ENCODE measurements around the gene CCBE1. TPM values are rescaled to one million over a fixed set of nuclear protein-coding genes. Genes with fewer than 3 reads are reported as not detected.
A peak's percentile ranks its signal among the peaks of the same experiment; 100 is the strongest.

The CCBE1 gene
- total and polyA plus RNA-seq, 2 donors (not counting 1 experiment from before 2014, with no cell fraction given) = 122 TPM

GRCh38 chr18:59633317-59633716, 63.9 kb downstream of the CCBE1 start:
- Histone ChIP-seq H3K9me3 (ENCODE audit: control insufficient read depth, insufficient read depth, low read depth, low read length) (no peaks in the 10 kb centered on the region), H3K9ac (ENCODE audit: insufficient read depth, low read length) (no peak overlapping the region), H3K27me3 (ENCODE audit: control insufficient read depth, insufficient read depth, low read length) (no peaks in the 10 kb centered on the region), H3K27ac (ENCODE audit: insufficient read depth, low read length) (no peak overlapping the region), H4K20me1 (ENCODE audit: control insufficient read depth, extremely low read depth, insufficient read depth, low read length) (no peaks in the 10 kb centered on the region), H3K4me2 (ENCODE audit: extremely low read depth, insufficient read depth, low read length) (no peak overlapping the region), H3K79me2 (ENCODE audit: control insufficient read depth, insufficient read depth, low read length) (peaks cover 93% of the 10 kb centered on the region), H3K4me3 (replicated peaks in 1 of 4; ENCODE audit: control extremely low read depth in 1 of 4, insufficient read depth in 1 of 4, low read depth in 3 of 4, low read length in 4 of 4) (no peak overlapping the region), H3K36me3 (ENCODE audit: control insufficient read depth, insufficient read depth, low read length) (no peaks in the 10 kb centered on the region), H2AFZ (ENCODE audit: low read length) (no peak overlapping the region), H3K4me1 (ENCODE audit: control insufficient read depth, extremely low read depth, insufficient read depth, low read length) (peaks cover 4% of the 10 kb centered on the region)
- TF ChIP-seq CTCF (conservative IDR thresholded peaks at IDR 0.05 in 1 of 2, IDR thresholded peaks at IDR 0.05 in 1 of 2; ENCODE audit: low read depth in 1 of 2, low read length in 2 of 2) (no peak), EZH2 (IDR thresholded peaks at IDR 0.05; ENCODE audit: low read length, missing control alignments) (no peak)
- no peak for DNase-seq (ENCODE audit: low read depth in 2 of 2)

GRCh38 chr18:59631583-59632181, 65.5 kb downstream of the CCBE1 start:
- Histone ChIP-seq H3K79me2 (ENCODE audit: control insufficient read depth, insufficient read depth, low read length) (peaks cover 92% of the 10 kb centered on the region), H3K27ac (ENCODE audit: insufficient read depth, low read length) (no peak overlapping the region), H2AFZ (ENCODE audit: low read length) (no peak overlapping the region), H3K4me3 (replicated peaks in 1 of 4; ENCODE audit: control extremely low read depth in 1 of 4, insufficient read depth in 1 of 4, low read depth in 3 of 4, low read length in 4 of 4) (no peak overlapping the region), H3K4me1 (ENCODE audit: control insufficient read depth, extremely low read depth, insufficient read depth, low read length) (peaks cover 2% of the 10 kb centered on the region), H4K20me1 (ENCODE audit: control insufficient read depth, extremely low read depth, insufficient read depth, low read length) (no peaks in the 10 kb centered on the region), H3K9me3 (ENCODE audit: control insufficient read depth, insufficient read depth, low read depth, low read length) (no peaks in the 10 kb centered on the region), H3K4me2 (ENCODE audit: extremely low read depth, insufficient read depth, low read length) (no peak overlapping the region), H3K36me3 (ENCODE audit: control insufficient read depth, insufficient read depth, low read length) (no peaks in the 10 kb centered on the region), H3K27me3 (ENCODE audit: control insufficient read depth, insufficient read depth, low read length) (no peaks in the 10 kb centered on the region), H3K9ac (ENCODE audit: insufficient read depth, low read length) (no peak overlapping the region)
- no peak for TF ChIP-seq EZH2 (IDR thresholded peaks at IDR 0.05; ENCODE audit: low read length, missing control alignments)
- TF ChIP-seq CTCF (conservative IDR thresholded peaks at IDR 0.05 in 1 of 2, IDR thresholded peaks at IDR 0.05 in 1 of 2; ENCODE audit: low read depth in 1 of 2, low read length in 2 of 2) = peak; percentile 80 to 86
- DNase-seq (ENCODE audit: low read depth in 2 of 2) = peak; percentile 31 to 69

- H3K27me3 ChIP-seq (ENCODE audit: control insufficient read depth, insufficient read depth, low read length) = no peaks in the 10 kb centered on the region
Measured at GRCh38 chr18:59629894-59630293, 67.3 kb downstream of the CCBE1 start.

More at GRCh38 chr18:59629894-59630293, 67.3 kb downstream of the CCBE1 start:
- no peaks in the 10 kb centered on the region for H4K20me1 ChIP-seq (ENCODE audit: control insufficient read depth, extremely low read depth, insufficient read depth, low read length)
- H3K4me1 ChIP-seq (ENCODE audit: control insufficient read depth, extremely low read depth, insufficient read depth, low read length) = no peaks in the 10 kb centered on the region
- no peak overlapping the region for H3K4me2 ChIP-seq (ENCODE audit: extremely low read depth, insufficient read depth, low read length)
- no peaks in the 10 kb centered on the region for H3K36me3 ChIP-seq (ENCODE audit: control insufficient read depth, insufficient read depth, low read length)
- no peak overlapping the region for H2AFZ ChIP-seq (ENCODE audit: low read length)
- no peaks in the 10 kb centered on the region for H3K9me3 ChIP-seq (ENCODE audit: control insufficient read depth, insufficient read depth, low read depth, low read length)
- H3K27ac ChIP-seq (ENCODE audit: insufficient read depth, low read length) = no peak overlapping the region
- H3K9ac ChIP-seq (ENCODE audit: insufficient read depth, low read length) = no peak overlapping the region
- TF ChIP-seq CTCF (conservative IDR thresholded peaks at IDR 0.05 in 1 of 2, IDR thresholded peaks at IDR 0.05 in 1 of 2; ENCODE audit: low read depth in 1 of 2, low read length in 2 of 2) (no peak), EZH2 (IDR thresholded peaks at IDR 0.05; ENCODE audit: low read length, missing control alignments) (no peak)
- H3K79me2 ChIP-seq (ENCODE audit: control insufficient read depth, insufficient read depth, low read length) = peaks cover 81% of the 10 kb centered on the region
- peak in 1 of 2 donors; percentile 43 for DNase-seq (ENCODE audit: low read depth in 2 of 2)
- H3K4me3 ChIP-seq (replicated peaks in 1 of 4; ENCODE audit: control extremely low read depth in 1 of 4, insufficient read depth in 1 of 4, low read depth in 3 of 4, low read length in 4 of 4) = no peak overlapping the region
